ENCODE data around the gene NABP1.

DNA sequence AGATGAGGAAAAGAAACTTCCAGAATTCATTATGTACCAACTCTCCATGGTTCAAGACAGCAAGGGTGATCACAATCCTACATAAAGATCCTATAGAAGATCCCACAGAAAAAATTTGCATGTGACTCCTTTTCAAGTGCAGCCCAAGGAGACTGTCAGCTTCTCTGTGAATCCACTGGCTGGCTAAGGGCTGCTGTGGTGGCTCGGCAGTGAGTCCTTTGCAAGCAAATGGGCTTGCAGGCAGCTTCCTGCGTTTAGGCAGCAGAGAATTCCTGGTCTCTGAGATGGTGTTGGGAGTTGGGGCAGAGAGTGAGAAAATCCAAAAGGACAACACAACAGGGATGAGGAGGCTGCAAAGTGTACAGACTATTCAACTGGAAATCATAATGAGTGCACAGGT is 43.4 kb downstream of the NABP1 start:
- TF ChIP-seq EZH2 (IDR thresholded peaks at IDR 0.05; ENCODE audit: insufficient read depth, poor library complexity, severe bottlenecking), result no peak
- TF ChIP-seq EZH2phosphoT487 (IDR thresholded peaks at IDR 0.05; ENCODE audit: insufficient read depth, low read depth), result no peak
